Measurements from ENCODE around the gene IFFO2.

DNA sequence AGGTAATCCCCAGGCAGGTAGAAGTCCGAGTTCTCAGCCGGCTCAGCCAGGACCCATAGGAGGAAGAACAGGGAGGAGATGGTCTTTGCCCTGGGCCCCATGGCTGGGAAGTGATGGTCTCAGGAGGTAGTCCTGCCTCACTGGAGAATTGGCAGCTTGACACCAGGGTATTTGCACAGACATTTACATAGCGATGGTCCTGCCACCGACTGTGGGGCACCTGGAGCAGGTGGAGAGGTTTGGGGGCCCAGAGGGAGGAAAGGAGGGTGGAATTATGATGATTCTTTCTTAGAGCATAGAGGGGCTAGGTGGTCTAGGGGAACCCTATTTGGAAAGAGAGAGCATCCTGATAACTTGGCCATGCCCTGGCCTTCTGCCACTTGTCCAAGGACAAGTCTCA, 96.9 kb downstream of the IFFO2 start, which contains the start of gene TAS1R2:
- TF ChIP-seq, protein P1, sequence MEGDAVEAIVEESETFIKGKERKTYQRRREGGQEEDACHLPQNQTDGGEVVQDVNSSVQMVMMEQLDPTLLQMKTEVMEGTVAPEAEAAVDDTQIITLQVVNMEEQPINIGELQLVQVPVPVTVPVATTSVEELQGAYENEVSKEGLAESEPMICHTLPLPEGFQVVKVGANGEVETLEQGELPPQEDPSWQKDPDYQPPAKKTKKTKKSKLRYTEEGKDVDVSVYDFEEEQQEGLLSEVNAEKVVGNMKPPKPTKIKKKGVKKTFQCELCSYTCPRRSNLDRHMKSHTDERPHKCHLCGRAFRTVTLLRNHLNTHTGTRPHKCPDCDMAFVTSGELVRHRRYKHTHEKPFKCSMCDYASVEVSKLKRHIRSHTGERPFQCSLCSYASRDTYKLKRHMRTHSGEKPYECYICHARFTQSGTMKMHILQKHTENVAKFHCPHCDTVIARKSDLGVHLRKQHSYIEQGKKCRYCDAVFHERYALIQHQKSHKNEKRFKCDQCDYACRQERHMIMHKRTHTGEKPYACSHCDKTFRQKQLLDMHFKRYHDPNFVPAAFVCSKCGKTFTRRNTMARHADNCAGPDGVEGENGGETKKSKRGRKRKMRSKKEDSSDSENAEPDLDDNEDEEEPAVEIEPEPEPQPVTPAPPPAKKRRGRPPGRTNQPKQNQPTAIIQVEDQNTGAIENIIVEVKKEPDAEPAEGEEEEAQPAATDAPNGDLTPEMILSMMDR (IDR thresholded peaks at IDR 0.05; ENCODE audit: insufficient read depth, low read depth, low read length), result no peak
- TF ChIP-seq EZH2 (IDR thresholded peaks at IDR 0.05; ENCODE audit: insufficient read depth, low read length), result no peak

All from astrocyte (in vitro differentiated cells and primary cell).